ENCODE data around the gene CHGA. TPM values are rescaled to one million over a fixed set of nuclear protein-coding genes. Genes with fewer than 3 reads are reported as not detected.

CHGA gene
- total RNA-seq, 2 experiments from 2014 or later: not detected

DNA sequence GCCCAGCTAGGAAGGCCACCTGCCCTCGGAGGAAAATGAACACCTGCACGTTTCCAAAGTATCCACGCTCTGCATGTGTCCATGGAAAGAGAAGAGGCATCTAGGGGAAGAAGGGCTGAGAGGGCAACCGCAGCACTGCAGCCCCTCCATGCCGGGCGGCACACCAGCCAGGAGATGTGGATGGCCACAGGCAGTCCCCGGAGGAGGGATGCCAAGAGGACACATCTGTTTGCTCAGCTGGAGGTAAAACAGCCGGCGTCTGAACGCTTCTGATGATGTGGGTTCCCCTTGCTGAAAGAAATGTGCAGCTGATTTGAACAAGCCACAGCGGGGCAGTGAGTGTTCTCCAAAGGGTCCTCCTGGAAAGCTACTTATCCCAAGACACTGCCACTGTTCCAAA lies 34.0 kb downstream of the CHGA start:
- ChIA-PET POLR2A (no interaction called here), CTCF (interaction anchor here (1.2 kb wide), 1 partner anchor 157 kb away, joined by 4 read pairs; no protein-coding TSS in a partner anchor)

GRCh38 chr14:92958373-92959188 lies 35.6 kb downstream of the CHGA start:
- POLR2A ChIA-PET: interaction anchor here (0.5 kb wide), 1 partner anchor 826 kb away, joined by 3 read pairs; no protein-coding TSS in a partner anchor
- CTCF ChIA-PET: no interaction called here

- ChIA-PET CTCF (interaction anchor here (0.6 kb wide), 1 partner anchor 172 kb away, joined by 3 read pairs; no protein-coding TSS in a partner anchor), POLR2A (interaction anchor here (0.5 kb wide), 1 partner anchor 825 kb away, joined by 3 read pairs; no protein-coding TSS in a partner anchor)
Observed at GRCh38 chr14:92959189-92959531, 36.2 kb downstream of the CHGA start.

DNA sequence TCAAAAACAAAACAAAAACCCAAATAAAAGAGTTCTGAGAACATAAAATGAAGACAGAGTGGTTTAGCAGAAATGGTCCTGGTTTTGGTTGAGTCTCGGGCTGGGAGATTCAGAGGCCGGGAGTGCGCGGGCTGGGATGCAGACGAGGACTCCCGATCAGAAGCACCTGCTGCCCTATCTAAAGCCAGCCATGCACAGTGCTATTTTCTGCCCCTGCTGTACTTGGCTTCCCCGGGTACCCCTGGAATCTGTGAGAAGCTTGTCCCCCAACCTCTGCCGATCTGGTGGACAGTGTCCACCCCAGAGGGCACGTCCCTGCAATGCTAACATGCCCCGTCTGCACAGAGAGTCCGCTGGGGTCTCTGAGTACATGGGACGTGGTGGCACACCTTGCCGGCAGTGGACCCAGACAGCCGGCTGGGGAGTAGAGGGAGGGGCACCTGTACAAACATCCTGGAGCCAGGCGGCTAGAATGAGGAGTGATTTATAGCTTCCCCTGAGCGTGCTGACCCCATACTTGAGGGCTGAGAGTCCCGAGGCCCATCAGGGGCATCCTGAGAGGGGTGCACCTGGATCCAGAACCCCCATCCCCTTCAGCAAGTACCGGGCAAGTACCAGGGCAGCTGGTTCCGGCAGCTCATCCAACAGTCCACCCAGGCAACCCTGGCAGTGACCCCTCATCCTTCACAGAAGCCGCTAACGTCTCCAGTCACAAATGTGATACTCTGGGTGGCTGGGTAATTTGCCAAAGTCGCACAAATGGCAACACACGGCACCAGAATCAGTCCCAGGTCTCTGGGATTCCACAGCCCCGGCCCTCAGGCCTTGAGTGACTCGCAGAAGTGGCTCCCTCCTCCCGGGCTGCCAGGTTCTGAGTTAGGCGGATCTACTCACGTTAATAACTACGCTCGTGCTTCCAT lies 37.1 kb downstream of the CHGA start:
- POLR2A ChIA-PET: no interaction called here
- CTCF ChIA-PET: interaction anchor here (0.6 kb wide), 1 partner anchor 171 kb away, joined by 3 read pairs; no protein-coding TSS in a partner anchor

- CTCF ChIA-PET: no interaction called here
Observed at GRCh38 chr14:92960706-92961566, 38.0 kb downstream of the CHGA start.

GRCh38 chr14:92961567-92961855 lies 38.6 kb downstream of the CHGA start:
- ChIA-PET POLR2A (no interaction called here), CTCF (interaction anchor here (0.7 kb wide), 1 partner anchor 171 kb away, joined by 3 read pairs; no protein-coding TSS in a partner anchor)

More at GRCh38 chr14:92960706-92961566, 38.0 kb downstream of the CHGA start:
- POLR2A ChIA-PET: no interaction called here

DNA sequence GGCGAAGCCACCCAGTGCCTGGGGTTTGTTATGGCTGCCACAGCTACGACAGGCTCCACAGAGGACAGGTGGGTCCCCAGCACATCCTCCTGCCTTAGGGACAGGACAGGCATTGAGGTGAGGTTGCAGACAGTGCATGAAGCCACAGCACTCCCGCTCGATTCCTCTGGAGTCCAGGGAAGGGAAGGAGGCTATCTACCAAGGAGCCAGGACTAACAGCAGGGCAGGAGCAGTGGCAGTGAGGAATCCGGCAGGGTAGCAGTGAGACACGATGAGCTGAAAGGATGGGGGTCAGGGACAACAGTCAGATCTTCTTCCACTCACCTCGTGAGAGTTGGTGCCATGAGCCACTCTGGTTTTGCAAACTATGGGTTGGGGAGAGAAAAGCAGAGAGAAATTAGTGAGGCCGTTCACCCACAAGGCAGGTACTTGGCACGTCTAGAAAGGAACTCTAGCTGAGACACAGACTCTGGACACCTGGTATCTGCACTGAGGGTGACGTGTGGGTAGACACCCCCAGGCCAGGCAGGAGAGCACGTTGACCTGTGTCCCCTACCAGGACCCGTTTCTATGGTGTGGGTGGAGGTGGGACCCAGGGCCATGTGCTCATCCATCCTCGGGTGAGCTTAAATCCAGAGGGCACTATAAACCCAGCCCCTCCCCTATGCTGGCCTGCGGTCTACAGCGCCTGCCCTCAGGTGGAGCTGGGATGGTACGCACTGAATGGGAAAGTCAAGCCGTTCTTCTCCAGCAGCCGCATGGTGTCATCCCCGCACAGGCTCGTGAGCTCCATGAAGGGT lies 39.3 kb downstream of the CHGA start:
- ChIA-PET CTCF (interaction anchor here (0.7 to 4.2 kb wide), 2 partner anchors 10 to 171 kb away, joined by 3 to 13 read pairs; no protein-coding TSS in a partner anchor), POLR2A (no interaction called here)

DNA sequence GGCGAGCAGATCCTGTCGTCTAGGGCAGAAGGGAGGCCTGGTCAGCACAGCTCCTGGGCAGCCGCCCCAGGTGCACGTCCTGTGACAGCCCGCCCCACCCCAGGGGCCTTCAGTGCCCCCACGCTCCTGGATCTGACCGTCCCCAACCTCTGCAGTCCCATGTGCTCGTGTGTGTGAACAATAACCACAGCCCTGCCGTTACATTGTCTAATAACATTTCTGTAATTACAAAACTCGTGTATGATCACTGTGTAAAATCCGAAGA lies 39.8 kb downstream of the CHGA start:
- ChIA-PET POLR2A (no interaction called here), CTCF (interaction anchor here (4.2 kb wide), 1 partner anchor 11 kb away, joined by 13 read pairs; no protein-coding TSS in a partner anchor)

DNA sequence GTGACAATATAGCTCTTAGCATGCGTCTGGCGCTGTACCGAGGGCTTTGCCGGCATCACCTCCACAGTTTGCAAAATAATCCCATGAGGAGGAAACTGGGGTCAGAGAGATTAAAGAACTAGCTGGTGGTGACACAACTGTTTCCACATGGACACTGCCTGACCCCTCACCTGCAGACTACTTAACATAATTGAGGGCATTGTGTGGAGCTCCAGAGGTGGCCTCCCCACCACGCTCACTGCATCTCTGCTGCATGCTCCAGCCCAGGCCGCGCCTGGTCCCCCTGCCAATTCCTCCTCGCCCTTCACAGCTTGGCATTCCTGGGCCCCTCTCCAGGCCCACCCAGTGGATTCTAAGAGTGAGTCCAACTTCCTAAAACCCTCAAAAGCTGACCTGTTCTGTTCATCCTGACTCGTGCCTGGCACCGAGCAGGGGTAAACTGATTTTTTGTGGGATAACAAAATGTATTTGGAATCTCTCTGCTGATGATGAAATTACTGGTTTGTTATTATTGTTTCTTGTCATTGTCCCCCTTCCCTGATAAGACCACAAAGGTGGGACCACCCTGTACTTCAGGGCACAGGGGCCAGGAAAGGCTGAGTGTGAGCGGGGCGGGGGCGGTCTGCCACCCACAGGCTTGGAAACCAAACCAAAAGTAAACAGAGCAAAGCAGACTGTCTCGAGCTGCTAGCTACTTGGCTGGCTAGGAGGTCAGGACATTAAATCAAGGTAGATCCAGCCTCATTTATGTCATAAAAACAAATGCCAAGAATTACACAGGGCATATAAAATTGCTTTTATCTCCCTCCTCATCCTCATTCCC lies 40.6 kb downstream of the CHGA start:
- CTCF ChIA-PET: interaction anchor here (4.2 kb wide), 1 partner anchor 12 kb away, joined by 13 read pairs; no protein-coding TSS in a partner anchor
- POLR2A ChIA-PET: no interaction called here

GRCh38 chr14:92964124-92965109 lies 41.5 kb downstream of the CHGA start:
- ChIA-PET CTCF (interaction anchor here (1.0 to 4.2 kb wide), 2 partner anchors 9 to 13 kb away, joined by 3 to 13 read pairs; no protein-coding TSS in a partner anchor), POLR2A (no interaction called here)

- CTCF ChIA-PET: interaction anchor here (1.0 to 4.2 kb wide), 2 partner anchors 10 to 13 kb away, joined by 3 to 13 read pairs; no protein-coding TSS in a partner anchor
- POLR2A ChIA-PET: no interaction called here
Observed at GRCh38 chr14:92965281-92965680, 42.3 kb downstream of the CHGA start.

DNA sequence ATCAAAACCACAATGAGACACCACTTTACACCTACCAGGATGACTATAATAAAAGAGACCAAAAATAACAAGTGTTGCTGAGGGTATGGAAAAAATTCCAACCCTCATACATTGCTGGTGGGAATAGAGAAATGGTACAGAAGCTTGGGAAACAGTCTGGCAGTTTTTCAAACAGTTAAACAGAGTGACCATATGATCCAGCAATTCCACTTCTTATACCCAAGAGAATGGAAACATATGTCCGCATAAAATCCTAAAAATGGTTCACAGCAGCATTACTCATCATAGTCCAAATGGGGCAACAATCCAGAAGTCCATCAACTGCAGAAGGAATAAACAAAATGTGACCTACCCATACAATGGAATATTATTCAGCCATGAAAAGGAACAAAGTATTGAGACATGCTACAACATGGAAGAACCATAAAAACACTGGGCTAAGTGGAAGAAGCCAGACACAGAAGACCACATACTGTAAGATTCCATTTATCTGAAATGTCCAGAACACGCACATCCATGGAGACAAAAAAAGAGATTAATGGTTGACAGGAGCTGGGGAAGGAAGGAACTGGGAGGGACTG lies 44.5 kb downstream of the CHGA start:
- ChIA-PET CTCF (no interaction called here), POLR2A (no interaction called here)

DNA sequence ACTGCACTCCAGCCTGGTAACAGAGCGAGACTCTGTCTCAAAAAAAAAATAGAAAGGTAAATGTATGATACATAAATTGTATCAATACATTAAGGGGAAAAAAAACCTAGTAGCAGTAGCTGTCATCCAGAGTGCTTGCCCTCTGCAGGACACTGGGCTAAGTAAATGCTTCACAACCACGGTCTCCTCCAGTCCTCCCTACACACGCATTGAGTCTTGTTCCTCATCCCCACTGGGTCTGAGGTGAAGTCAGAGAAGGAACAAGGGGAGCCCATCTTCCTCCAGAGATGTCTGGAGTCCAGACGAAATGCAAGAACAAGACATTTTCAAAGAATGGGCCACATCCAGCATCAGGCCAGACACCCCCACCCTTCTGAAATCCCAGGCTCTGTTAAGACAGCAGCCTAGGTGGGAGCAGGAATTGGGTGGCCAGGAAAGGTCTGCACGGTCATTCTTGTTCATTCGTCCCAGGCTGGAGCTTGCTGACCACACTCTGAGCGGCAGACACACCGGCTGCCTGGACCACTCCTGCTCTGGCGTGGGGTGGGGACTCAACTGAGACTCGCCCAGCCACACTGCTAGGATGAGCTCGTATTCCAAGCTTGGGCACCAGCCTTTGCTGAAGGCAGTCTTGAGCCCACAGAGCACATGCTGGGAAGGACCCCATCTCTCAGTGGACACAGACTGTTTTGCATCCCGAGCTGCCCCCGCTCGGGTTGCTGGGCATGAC lies 45.5 kb downstream of the CHGA start:
- CTCF ChIA-PET: interaction anchor here (1.2 kb wide), 1 partner anchor 65 kb away, joined by 3 read pairs; no protein-coding TSS in a partner anchor

DNA sequence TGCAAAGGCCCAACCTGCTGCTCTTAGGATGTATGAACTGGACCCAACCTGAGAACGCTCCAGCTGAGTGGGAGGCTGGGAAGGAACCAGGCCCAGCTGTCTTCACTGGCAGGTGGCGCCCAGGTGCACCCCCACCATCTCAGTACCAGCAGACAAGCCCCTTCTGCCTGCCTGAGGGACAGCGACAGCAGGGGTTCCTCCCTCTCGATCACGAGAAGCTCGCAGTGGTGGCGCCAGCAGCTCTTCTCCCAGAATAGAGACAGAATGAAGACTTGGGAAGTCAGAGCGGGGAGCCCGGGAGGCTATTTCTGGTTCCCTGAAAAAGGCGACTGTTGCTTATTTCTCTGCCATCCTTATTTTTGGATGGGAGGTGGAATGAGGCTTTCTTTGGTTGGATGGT lies 46.5 kb downstream of the CHGA start:
- POLR2A ChIA-PET: no interaction called here

More for the DNA sequence above, 45.5 kb downstream of the CHGA start:
- POLR2A ChIA-PET: no interaction called here

DNA sequence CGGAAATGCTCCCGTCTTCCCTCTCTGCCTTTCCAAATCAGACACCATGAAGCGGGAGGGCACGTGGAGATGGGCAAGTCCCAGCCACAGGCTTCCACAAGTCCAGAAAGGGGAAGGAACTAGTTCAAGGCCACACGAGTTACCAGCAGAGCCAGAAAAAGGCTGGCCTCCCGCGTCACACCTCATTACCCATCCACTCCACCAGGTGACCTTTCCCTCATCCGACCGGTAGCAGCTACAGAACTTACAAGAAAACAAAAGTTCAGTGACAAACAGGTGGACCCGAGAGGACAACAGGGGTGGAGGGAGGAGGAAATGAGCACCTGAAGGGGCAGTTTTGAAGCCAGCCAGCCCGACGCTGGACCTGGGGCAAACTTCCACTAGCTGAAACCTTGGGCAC lies 46.9 kb downstream of the CHGA start:
- POLR2A ChIA-PET: no interaction called here
- CTCF ChIA-PET: interaction anchor here (0.5 kb wide), 1 partner anchor 203 kb away, joined by 4 read pairs; no protein-coding TSS in a partner anchor

More for the DNA sequence above, 46.5 kb downstream of the CHGA start:
- CTCF ChIA-PET: interaction anchor here (1.2 kb wide), 1 partner anchor 64 kb away, joined by 3 read pairs; no protein-coding TSS in a partner anchor

Data from activated CD8-positive, alpha-beta memory T cell treated with anti-CD3 and anti-CD28 coated beads for 36 hours (primary cell).